CD4-positive, alpha-beta T cell (primary cell): ENCODE data around the gene PWWP2B. TPM values are rescaled to one million over a fixed set of nuclear protein-coding genes. Genes with fewer than 3 reads are reported as not detected.

ENCODE experiments used
- ATAC-seq: fragments of 200-7000 bp; cut with Tn5 transposase; one replicate; pipeline ENCODE4 v1.10.0; 2022; ENCODE audit warnings: mild to moderate bottlenecking; ENCODE audit not compliant: poor library complexity
- CTCF ChIA-PET: fragments of 350-600 bp; sonication (Branson Sonifier 250); formaldehyde crosslinking; loops from one replicate; lab custom pipeline; 2021; ENCODE audit warnings: antibody characterized with exemption, inconsistent platforms; lab: Charles Lee
- POLR2A ChIA-PET: fragments of 350-600 bp; sonication (Branson Sonifier 250); formaldehyde crosslinking; loops from one replicate; lab custom pipeline; 2021; ENCODE audit warnings: antibody characterized with exemption, inconsistent platforms; lab: Charles Lee
- DNase-seq, 14 experiments: peaks; one replicate each; pipeline ENCODE4 v3.0.0-alpha.2; 2013 to 2020; ENCODE audit warnings: mixed read lengths in 2 of 14
- H3K27ac ChIP-seq, 2 donors: one replicate each; pipeline versions ENCODE4 v1.5.1 to v1.7.0; 2013; ENCODE audit warnings: low read length in 2 of 2, low read depth in 1 of 2, mild to moderate bottlenecking in 1 of 2
- H3K27me3 ChIP-seq, 2 experiments: 1 replicate in 1 of 2; 2 replicates in 1 of 2; pipeline versions ENCODE4 v1.6.1 to v1.7.0; 2013; ENCODE audit warnings: low read length in 2 of 2, control low read depth in 1 of 2, mild to moderate bottlenecking in 1 of 2, moderate library complexity in 1 of 2; ENCODE audit not compliant: insufficient read depth in 2 of 2, control insufficient read depth in 1 of 2
- H3K36me3 ChIP-seq: one replicate; pipeline ENCODE4 v1.6.1; 2013; ENCODE audit warnings: low read length, control low read depth; ENCODE audit not compliant: insufficient read depth
- H3K4me1 ChIP-seq: one replicate; pipeline ENCODE4 v1.6.1; 2013; ENCODE audit warnings: low read length, control low read depth; ENCODE audit not compliant: insufficient read depth
- H3K4me3 ChIP-seq: one replicate; pipeline ENCODE4 v1.5.1; 2013; ENCODE audit warnings: mild to moderate bottlenecking, low read length, moderate library complexity
- H3K9me3 ChIP-seq, 2 experiments: 1 replicate in 1 of 2; 2 replicates in 1 of 2; pipeline versions ENCODE4 v1.6.1 to v1.7.0; 2013; ENCODE audit warnings: low read length in 2 of 2, mild to moderate bottlenecking in 2 of 2, control low read depth in 1 of 2, moderate library complexity in 1 of 2; ENCODE audit not compliant: control insufficient read depth in 1 of 2, insufficient read depth in 1 of 2
- H3K27ac Mint-ChIP-seq: one replicate; pipeline ENCODE4 v1.8.0; 2020; ENCODE audit warnings: mixed read lengths
- H3K27me3 Mint-ChIP-seq: one replicate; pipeline ENCODE4 v1.8.0; 2021; ENCODE audit warnings: mixed read lengths
- H3K36me3 Mint-ChIP-seq: one replicate; pipeline ENCODE4 v1.8.0; 2021; ENCODE audit warnings: low read depth, mixed read lengths
- H3K4me1 Mint-ChIP-seq: one replicate; pipeline ENCODE4 v1.8.0; 2021; ENCODE audit warnings: low read depth, mixed read lengths
- H3K4me3 Mint-ChIP-seq: one replicate; pipeline ENCODE4 v1.8.0; 2020; ENCODE audit warnings: mild to moderate bottlenecking, mixed read lengths
- H3K9me3 Mint-ChIP-seq: one replicate; pipeline ENCODE4 v1.8.0; 2020; ENCODE audit warnings: mixed read lengths
- intact Hi-C, 2 experiments: fragments of 100-400 bp; cut with DNase I in 1 of 2; cut with micrococcal nuclease in 1 of 2; formaldehyde crosslinking; loops; one replicate each; pipeline versions ENCODE4 v1.15.1 to v1.9.0; 2023 to 2025; cut with DNase I, micrococcal nuclease
- total RNA-seq, 174 experiments: library from RNA in 2 of 174; stranded (reverse) in 2 of 174; gene quantifications; one replicate each; pipeline ENCODE4 v1.2.3 and lab custom pipeline; 2021 to 2026
- TF ChIP-seq, protein P1 (sequence below): fragments of 200-600 bp; IDR thresholded peaks from one replicate; pipeline ENCODE4 v1.8.0; 2022; ENCODE audit warnings: antibody characterized with exemption, mild to moderate bottlenecking

PWWP2B gene
- total RNA-seq, 2 experiments from 2014 or later: 19.2 to 19.6 TPM

DNA sequence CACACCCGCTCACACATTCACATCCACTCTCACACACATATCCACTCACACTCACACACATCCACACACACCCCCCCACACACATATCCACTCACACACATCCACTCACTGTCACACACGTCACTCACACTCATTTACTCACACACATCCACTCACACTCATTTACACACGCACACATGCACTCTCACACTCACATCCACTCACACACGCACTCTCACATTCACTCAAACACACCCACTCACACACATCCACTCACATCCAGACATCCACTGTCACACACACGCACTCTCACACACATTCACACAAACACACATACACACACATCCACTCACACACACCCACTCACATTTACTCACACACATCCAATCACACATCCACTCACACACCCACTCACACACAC is 18.3 kb downstream of the PWWP2B start:
- no peak overlapping the region for H3K27ac Mint-ChIP-seq
- Histone ChIP-seq H3K4me3 (no peak overlapping the region), H3K9me3 (no peaks in the 10 kb centered on the region), H3K36me3 (peaks cover 5% of the 10 kb centered on the region), H3K27me3 (no peaks in the 10 kb centered on the region), H3K27ac (no peak overlapping the region), H3K4me1 (peaks cover 16% of the 10 kb centered on the region)
- H3K4me3 Mint-ChIP-seq: no peak overlapping the region
- H3K27me3 Mint-ChIP-seq: no peaks in the 10 kb centered on the region
- intact Hi-C loops: no loop called here
- ATAC-seq: no peak
- no peak for DNase-seq
- TF ChIP-seq, protein P1, sequence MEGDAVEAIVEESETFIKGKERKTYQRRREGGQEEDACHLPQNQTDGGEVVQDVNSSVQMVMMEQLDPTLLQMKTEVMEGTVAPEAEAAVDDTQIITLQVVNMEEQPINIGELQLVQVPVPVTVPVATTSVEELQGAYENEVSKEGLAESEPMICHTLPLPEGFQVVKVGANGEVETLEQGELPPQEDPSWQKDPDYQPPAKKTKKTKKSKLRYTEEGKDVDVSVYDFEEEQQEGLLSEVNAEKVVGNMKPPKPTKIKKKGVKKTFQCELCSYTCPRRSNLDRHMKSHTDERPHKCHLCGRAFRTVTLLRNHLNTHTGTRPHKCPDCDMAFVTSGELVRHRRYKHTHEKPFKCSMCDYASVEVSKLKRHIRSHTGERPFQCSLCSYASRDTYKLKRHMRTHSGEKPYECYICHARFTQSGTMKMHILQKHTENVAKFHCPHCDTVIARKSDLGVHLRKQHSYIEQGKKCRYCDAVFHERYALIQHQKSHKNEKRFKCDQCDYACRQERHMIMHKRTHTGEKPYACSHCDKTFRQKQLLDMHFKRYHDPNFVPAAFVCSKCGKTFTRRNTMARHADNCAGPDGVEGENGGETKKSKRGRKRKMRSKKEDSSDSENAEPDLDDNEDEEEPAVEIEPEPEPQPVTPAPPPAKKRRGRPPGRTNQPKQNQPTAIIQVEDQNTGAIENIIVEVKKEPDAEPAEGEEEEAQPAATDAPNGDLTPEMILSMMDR: no peak
- ChIA-PET POLR2A (no interaction called here), CTCF (no interaction called here)
- H3K4me1 Mint-ChIP-seq: peaks cover 14% of the 10 kb centered on the region
- peaks cover 8% of the 10 kb centered on the region for H3K36me3 Mint-ChIP-seq
- H3K9me3 Mint-ChIP-seq: no peaks in the 10 kb centered on the region

DNA sequence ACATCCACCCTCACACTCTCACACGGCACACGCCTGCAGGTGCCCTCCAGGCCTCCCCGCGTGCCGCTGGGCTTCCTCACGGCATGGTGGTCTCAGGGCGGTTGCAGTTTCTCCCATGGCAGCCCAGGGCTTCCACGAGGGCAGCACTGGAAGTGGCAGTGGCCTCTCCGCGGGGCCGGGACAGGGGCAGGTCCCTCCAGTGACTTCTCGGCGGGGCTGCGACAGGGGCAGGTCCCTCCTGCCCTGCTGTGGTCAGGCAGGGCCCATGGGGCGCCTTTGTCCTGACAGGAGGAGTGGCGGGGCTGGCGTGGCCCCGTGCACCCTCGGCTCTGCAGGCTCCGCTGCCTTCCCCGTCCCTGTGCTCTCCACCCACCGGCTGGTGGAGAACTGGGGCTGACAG is 19.0 kb downstream of the PWWP2B start:
- POLR2A ChIA-PET: no interaction called here
- Histone ChIP-seq H3K4me3 (no peak overlapping the region), H3K4me1 (peaks cover 23% of the 10 kb centered on the region), H3K36me3 (peaks cover 5% of the 10 kb centered on the region), H3K27me3 (no peaks in the 10 kb centered on the region), H3K27ac (no peak overlapping the region), H3K9me3 (no peaks in the 10 kb centered on the region)
- H3K27ac Mint-ChIP-seq: no peak overlapping the region
- ATAC-seq (no peak), DNase-seq (no peak)
- H3K4me1 Mint-ChIP-seq: peaks cover 21% of the 10 kb centered on the region
- CTCF ChIA-PET: no interaction called here
- H3K36me3 Mint-ChIP-seq: peaks cover 8% of the 10 kb centered on the region
- H3K27me3 Mint-ChIP-seq: no peaks in the 10 kb centered on the region
- H3K4me3 Mint-ChIP-seq: no peak overlapping the region
- TF ChIP-seq, protein P1: no peak
- intact Hi-C loops: no loop called here
- H3K9me3 Mint-ChIP-seq: no peaks in the 10 kb centered on the region

DNA sequence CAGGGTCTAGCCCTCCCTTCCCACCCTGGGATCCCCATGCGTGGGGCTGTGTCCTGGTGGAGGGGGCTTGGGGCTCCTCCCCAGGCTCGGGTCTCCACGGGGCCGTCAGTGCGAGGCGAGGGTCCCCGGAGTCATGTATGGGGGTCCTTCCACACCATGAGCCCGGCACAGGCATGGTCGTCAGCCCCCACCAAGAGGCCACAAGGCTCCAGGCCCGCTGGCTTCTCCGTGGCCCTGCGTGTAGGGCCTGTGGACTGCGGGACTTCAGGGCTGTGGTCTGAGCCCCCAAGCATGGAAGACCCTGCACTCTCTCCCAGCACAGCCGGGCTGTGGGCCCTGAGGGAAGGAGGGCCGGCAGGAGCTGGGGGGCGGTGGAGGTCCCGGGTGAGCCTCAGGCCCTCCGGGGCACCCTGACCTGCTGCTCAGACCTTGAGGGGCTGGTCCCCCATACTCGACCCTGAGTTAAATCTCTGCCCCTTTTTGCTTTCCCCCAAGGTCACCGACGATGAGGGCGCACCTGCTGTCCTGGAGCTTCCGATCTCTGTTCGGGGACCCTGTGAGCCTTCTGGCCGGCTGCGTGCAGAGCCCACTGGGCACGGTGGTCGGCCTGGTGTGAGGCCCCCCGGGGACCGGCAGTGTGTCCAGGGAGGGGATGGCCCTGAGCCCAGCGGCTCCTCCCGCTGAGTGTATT is 19.7 kb downstream of the PWWP2B start:
- Mint-ChIP-seq H3K4me3 (no peak overlapping the region), H3K4me1 (peaks cover 21% of the 10 kb centered on the region), H3K9me3 (no peaks in the 10 kb centered on the region), H3K27me3 (no peaks in the 10 kb centered on the region), H3K36me3 (peaks cover 8% of the 10 kb centered on the region), H3K27ac (no peak overlapping the region)
- Histone ChIP-seq H3K4me3 (no peak overlapping the region), H3K36me3 (peaks cover 5% of the 10 kb centered on the region), H3K9me3 (no peaks in the 10 kb centered on the region), H3K27me3 (no peaks in the 10 kb centered on the region), H3K4me1 (peaks cover 31% of the 10 kb centered on the region), H3K27ac (no peak overlapping the region)
- ATAC-seq: no peak
- intact Hi-C loops: no loop called here
- DNase-seq: no peak
- ChIA-PET CTCF (no interaction called here), POLR2A (no interaction called here)
- TF ChIP-seq, protein P1: no peak
